ENCODE measurements around the gene NOVA1. TPM values are rescaled to one million over a fixed set of nuclear protein-coding genes. Genes with fewer than 3 reads are reported as not detected.

The NOVA1 gene
- total RNA-seq, 1 experiment from 2014 or later, result not detected

DNA sequence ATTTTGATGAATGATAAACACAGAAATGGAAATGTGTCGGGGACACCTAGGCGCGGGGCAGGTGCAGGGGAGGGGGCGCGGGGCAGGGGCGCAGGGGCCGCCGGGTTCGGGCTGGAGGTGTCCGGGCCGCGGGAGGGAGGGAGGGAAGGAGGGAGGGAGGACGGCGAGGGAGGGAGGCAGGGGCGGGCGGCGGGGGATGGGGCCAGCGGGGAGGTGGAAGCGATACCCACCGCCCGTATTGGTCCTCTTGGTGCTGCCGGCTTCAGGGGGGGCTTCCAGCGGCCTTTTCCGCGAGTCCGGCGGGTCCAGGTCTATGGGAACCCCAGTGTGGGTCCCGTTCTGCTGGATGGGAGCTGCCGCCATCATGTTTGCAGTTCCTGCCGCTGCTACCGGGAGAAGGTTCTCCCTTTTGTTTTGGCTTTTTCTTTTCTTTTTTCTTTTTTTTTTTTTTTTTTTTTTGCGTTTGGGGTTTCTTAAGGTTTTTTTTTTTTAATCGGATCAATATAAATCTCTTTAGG is 703 bp downstream of the NOVA1 start:
- Histone ChIP-seq H2AFZ (ENCODE audit: low read depth, low read length, poor library complexity, severe bottlenecking) (no peak overlapping the region), H3K4me2 (ENCODE audit: low read length) (no peak overlapping the region), H3K27me3 (ENCODE audit: insufficient read depth, low read length) (no peaks in the 10 kb centered on the region), H3K27ac (ENCODE audit: low read depth, low read length) (no peak overlapping the region), H3K79me2 (ENCODE audit: insufficient read depth, low read length) (no peaks in the 10 kb centered on the region), H3K4me1 (ENCODE audit: control insufficient read depth in 1 of 2, insufficient read depth in 2 of 2, low read length in 2 of 2) (no peaks in the 10 kb centered on the region), H4K20me1 (ENCODE audit: insufficient read depth) (no peaks in the 10 kb centered on the region), H3K9me2 (ENCODE audit: insufficient read depth) (no peaks in the 10 kb centered on the region), H3K36me3 (ENCODE audit: control insufficient read depth in 1 of 2, insufficient read depth in 2 of 2, low read length in 2 of 2) (no peaks in the 10 kb centered on the region), H3K9ac (ENCODE audit: low read length) (no peak overlapping the region), H3K9me3 (ENCODE audit: control insufficient read depth in 1 of 2, insufficient read depth in 1 of 2, low read depth in 1 of 2, low read length in 2 of 2) (peaks cover 0 to 34% of the 10 kb centered on the region in 2 experiments; a peak in 2 of 4 replicates), H3K4me3 (replicated peaks in 1 of 2; ENCODE audit: low read depth in 1 of 2, low read length in 2 of 2) (no peak overlapping the region)
- DNase-seq (ENCODE audit: low read depth, low spot score) (no peak), ATAC-seq (no peak)
- TF ChIP-seq ELF1 (IDR thresholded peaks at IDR 0.05; ENCODE audit: borderline replicate concordance, low read depth) (no peak), SRF (IDR thresholded peaks at IDR 0.05; ENCODE audit: low read depth) (no peak), EZH2 (IDR thresholded peaks at IDR 0.05) (no peak), JUND (IDR thresholded peaks at IDR 0.05) (no peak), CBX3 (IDR thresholded peaks at IDR 0.05; ENCODE audit: low read depth) (no peak), CEBPB (IDR thresholded peaks at IDR 0.05; ENCODE audit: low read depth) (no peak), ZBTB33 (IDR thresholded peaks at IDR 0.05; ENCODE audit: extremely low read depth, insufficient replicate concordance, low read length) (no peak)
- ChIA-PET CTCF (no interaction called here), RAD21 (ENCODE audit: low non-redundant PET in 1 of 2, low total read pairs in 2 of 2, uncharacterized antibody in 2 of 2, unreplicated experiment in 2 of 2) (no interaction called here), POLR2A (no interaction called here)
- intact Hi-C loops (cut with micrococcal nuclease), result no loop called here
- BruUV-seq (replicated peaks), result no TSS peak

DNA sequence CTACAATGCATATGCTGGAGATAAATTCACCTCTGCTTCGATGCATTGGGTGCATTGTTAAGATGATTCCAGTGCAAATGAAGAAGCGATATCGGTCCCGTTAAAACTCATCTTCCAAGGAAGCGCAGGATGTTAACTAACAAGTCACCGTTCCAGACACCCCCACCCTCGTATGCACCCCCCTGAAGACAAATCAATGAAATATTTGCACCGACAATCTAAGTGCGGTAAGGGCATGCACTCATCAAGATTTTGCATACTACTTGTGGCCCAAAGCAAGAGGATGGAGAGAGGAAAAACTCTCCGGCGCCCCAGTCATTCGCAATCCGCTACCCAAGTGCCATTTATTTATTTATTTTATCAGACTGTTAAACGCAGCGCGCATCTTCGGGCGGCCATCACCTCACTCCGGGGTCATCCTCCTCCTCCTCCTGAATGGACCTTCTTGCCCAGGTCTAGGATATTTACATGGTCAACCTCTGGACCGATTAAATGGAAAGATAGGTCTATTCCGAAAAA is 1.2 kb downstream of the NOVA1 start:
- Histone ChIP-seq H2AFZ (ENCODE audit: low read depth, low read length, poor library complexity, severe bottlenecking) (no peak overlapping the region), H3K9ac (ENCODE audit: low read length) (no peak overlapping the region), H3K4me1 (ENCODE audit: control insufficient read depth in 1 of 2, insufficient read depth in 2 of 2, low read length in 2 of 2) (no peaks in the 10 kb centered on the region), H3K79me2 (ENCODE audit: insufficient read depth, low read length) (no peaks in the 10 kb centered on the region), H3K4me2 (ENCODE audit: low read length) (no peak overlapping the region), H4K20me1 (ENCODE audit: insufficient read depth) (no peaks in the 10 kb centered on the region), H3K27ac (ENCODE audit: low read depth, low read length) (no peak overlapping the region), H3K27me3 (ENCODE audit: insufficient read depth, low read length) (no peaks in the 10 kb centered on the region), H3K36me3 (ENCODE audit: control insufficient read depth in 1 of 2, insufficient read depth in 2 of 2, low read length in 2 of 2) (no peaks in the 10 kb centered on the region), H3K9me2 (ENCODE audit: insufficient read depth) (no peaks in the 10 kb centered on the region), H3K9me3 (ENCODE audit: control insufficient read depth in 1 of 2, insufficient read depth in 1 of 2, low read depth in 1 of 2, low read length in 2 of 2) (peaks cover 0 to 30% of the 10 kb centered on the region in 2 experiments; a peak in 3 of 4 replicates), H3K4me3 (replicated peaks in 1 of 2; ENCODE audit: low read depth in 1 of 2, low read length in 2 of 2) (no peak overlapping the region)
- ChIA-PET POLR2A (no interaction called here), RAD21 (ENCODE audit: low non-redundant PET in 1 of 2, low total read pairs in 2 of 2, uncharacterized antibody in 2 of 2, unreplicated experiment in 2 of 2) (no interaction called here), CTCF (no interaction called here)
- TF ChIP-seq JUND (IDR thresholded peaks at IDR 0.05) (no peak), ZBTB33 (IDR thresholded peaks at IDR 0.05; ENCODE audit: extremely low read depth, insufficient replicate concordance, low read length) (no peak), SP1 (IDR thresholded peaks at IDR 0.05; ENCODE audit: low read depth) (no peak), EZH2phosphoT487 (IDR thresholded peaks at IDR 0.05; ENCODE audit: borderline replicate concordance) (no peak), FOSL1 (IDR thresholded peaks at IDR 0.05; ENCODE audit: low read depth) (no peak), SRF (IDR thresholded peaks at IDR 0.05; ENCODE audit: low read depth) (no peak), CBX3 (IDR thresholded peaks at IDR 0.05; ENCODE audit: low read depth) (no peak), ATF3 (IDR thresholded peaks at IDR 0.05) (no peak), POLR2AphosphoS5 (IDR thresholded peaks at IDR 0.05; ENCODE audit: low read depth, low read length) (no peak)
- intact Hi-C loops (cut with micrococcal nuclease), result no loop called here
- DNase-seq (ENCODE audit: low read depth, low spot score), result no peak
- ATAC-seq, result no peak
- BruUV-seq (replicated peaks), result no TSS peak

All from HCT116 (cell line).